Bone marrow (tissue), 2 donors: ENCODE data around the gene EXOSC6.
"Not testable (repeated sequence)": the region's sequence is repeated elsewhere in the genome, so short reads cannot be mapped to it uniquely, and the experiment has no call there.

ENCODE experiments used
- DNase-seq, 2 donors: peaks; one replicate each; lab custom pipeline; 2025; lab: John Stamatoyannopoulos, UW

Gene EXOSC6

GRCh38 chr16:70251629-70252354 is at the start of gene EXOSC6:
EXOSC6 (minus strand) TSS chr16:70251940; CDS start chr16:70251900, 40 bp downstream.
- DNase-seq, result peak; percentile 79 to 92

- no peak for DNase-seq
These were observed 49.4 kb upstream of the EXOSC6 start for GRCh38 chr16:70301121-70301520.

GRCh38 chr16:70298988-70299938 is 47.5 kb upstream of the EXOSC6 start, which contains the start of gene DDX19B:
DDX19B (plus strand) TSS chr16:70299186; CDS start chr16:70299298, 112 bp downstream.
- peak; percentile 31 to 35 for DNase-seq

- no peak for DNase-seq
These were observed 43.9 kb upstream of the EXOSC6 start for GRCh38 chr16:70295634-70296033.

GRCh38 chr16:70294385-70295025 is 42.8 kb upstream of the EXOSC6 start:
- no peak for DNase-seq

- DNase-seq, result not testable (repeated sequence)
These were observed 40.4 kb upstream of the EXOSC6 start for GRCh38 chr16:70292148-70292547.

- DNase-seq, result no peak
These were observed 39.3 kb upstream of the EXOSC6 start for GRCh38 chr16:70290949-70291519.

- DNase-seq, result peak; percentile 78 to 96
These were observed 37.7 kb upstream of the EXOSC6 start, which contains the start of gene AARS1 for GRCh38 chr16:70289229-70290094. AARS1 (minus strand) TSS chr16:70289506; CDS start chr16:70282763, 6,743 bp downstream.

GRCh38 chr16:70287304-70287971 is 35.7 kb upstream of the EXOSC6 start:
- not testable (repeated sequence) for DNase-seq

- no peak for DNase-seq
These were observed 24.7 kb upstream of the EXOSC6 start for GRCh38 chr16:70276392-70276791.

- DNase-seq, result no peak
These were observed 20.0 kb upstream of the EXOSC6 start for GRCh38 chr16:70271696-70272095.

- DNase-seq, result no peak
These were observed 18.4 kb upstream of the EXOSC6 start for GRCh38 chr16:70270176-70270575.

- DNase-seq, result no peak
These were observed 17.7 kb upstream of the EXOSC6 start for GRCh38 chr16:70269471-70269870.

GRCh38 chr16:70267922-70268321 is 16.2 kb upstream of the EXOSC6 start:
- DNase-seq, result not testable (repeated sequence)

GRCh38 chr16:70267516-70267915 is 15.8 kb upstream of the EXOSC6 start:
- DNase-seq, result peak; percentile 2 to 67

GRCh38 chr16:70259903-70260302 is 8.2 kb upstream of the EXOSC6 start:
- DNase-seq, result not testable (repeated sequence)

GRCh38 chr16:70258946-70259345 is 7.2 kb upstream of the EXOSC6 start:
- DNase-seq, result no peak

- DNase-seq, result no peak
These were observed 6.3 kb upstream of the EXOSC6 start for GRCh38 chr16:70258065-70258464.

GRCh38 chr16:70257391-70257790 is 5.7 kb upstream of the EXOSC6 start:
- DNase-seq, result no peak

- DNase-seq, result no peak
These were observed 3.8 kb upstream of the EXOSC6 start for GRCh38 chr16:70255574-70255973.
